SIG-M5 (cell line): ENCODE data around the gene TMEM41B.

ENCODE experiments used
- DNase-seq: peaks from one replicate; lab custom pipeline; 2025; lab: John Stamatoyannopoulos, UW

Gene TMEM41B

GRCh38 chr11:9310485-9311090 lies 3.8 kb downstream of the TMEM41B start:
- DNase-seq = no peak

GRCh38 chr11:9304178-9304577 lies 10.2 kb downstream of the TMEM41B start:
- no peak for DNase-seq

GRCh38 chr11:9302448-9302847 lies 11.9 kb downstream of the TMEM41B start:
- DNase-seq = no peak

- no peak for DNase-seq
Observed at GRCh38 chr11:9301720-9302119, 12.7 kb downstream of the TMEM41B start.

- no peak for DNase-seq
Observed at GRCh38 chr11:9293646-9294045, 20.7 kb downstream of the TMEM41B start.

- DNase-seq = no peak
Observed at GRCh38 chr11:9285850-9286587, 28.4 kb downstream of the TMEM41B start.

GRCh38 chr11:9280655-9281301 lies 33.6 kb downstream of the TMEM41B start:
- peak; percentile 27 for DNase-seq

GRCh38 chr11:9277176-9277575 lies 37.2 kb downstream of the TMEM41B start:
- DNase-seq = no peak

- no peak for DNase-seq
Observed at GRCh38 chr11:9276571-9276970, 37.8 kb downstream of the TMEM41B start.

- DNase-seq = no peak
Observed at GRCh38 chr11:9274499-9275258, 39.7 kb downstream of the TMEM41B start.

GRCh38 chr11:9273376-9274336 lies 40.7 kb downstream of the TMEM41B start:
- peak; percentile 76 for DNase-seq

GRCh38 chr11:9269492-9270013 lies 44.8 kb downstream of the TMEM41B start:
- no peak for DNase-seq

GRCh38 chr11:9267680-9268079 lies 46.7 kb downstream of the TMEM41B start:
- no peak for DNase-seq

- DNase-seq = no peak
Observed at GRCh38 chr11:9266926-9267325, 47.5 kb downstream of the TMEM41B start.

GRCh38 chr11:9266132-9266736 lies 48.2 kb downstream of the TMEM41B start:
- no peak for DNase-seq

- no peak for DNase-seq
Observed at GRCh38 chr11:9265211-9266131, 48.9 kb downstream of the TMEM41B start, which contains the start of gene DENND5A. Gene DENND5A (minus strand): TSS chr11:9265350. CDS start chr11:9265069, 281 bp downstream.

GRCh38 chr11:9264316-9265210 lies 49.8 kb downstream of the TMEM41B start:
- peak; percentile 84 for DNase-seq

GRCh38 chr11:9263840-9264315 lies 50.5 kb downstream of the TMEM41B start:
- peak; percentile 30 for DNase-seq
